ENCODE data around the gene WDR90.

- TF ChIP-seq POLR2A (IDR thresholded peaks at IDR 0.05) (no peak), CTCF (IDR thresholded peaks at IDR 0.05) (no peak), EP300 (IDR thresholded peaks at IDR 0.05) (no peak)
Measured at GRCh38 chr16:608019-608418, 41.1 kb upstream of the WDR90 start.

All from stomach (tissue), 4 donors.